GM21717 (cell line): ENCODE data around the gene EFCAB9.
"Not testable (repeated sequence)": the region's sequence is repeated elsewhere in the genome, so short reads cannot be mapped to it uniquely, and the experiment has no call there.

ENCODE experiments used
- ATAC-seq: cut with Tn5 transposase; IDR thresholded peaks from one replicate; pipeline ENCODE4 v1.9.1; 2021; ENCODE audit warnings: mild to moderate bottlenecking, moderate library complexity; ENCODE audit not compliant: unreplicated experiment

The EFCAB9 gene

GRCh38 chr5:172187118-172188032 lies 6.6 kb upstream of the EFCAB9 start:
- ATAC-seq: peak; percentile 30

- ATAC-seq: peak; percentile 73
These were observed 5.7 kb upstream of the EFCAB9 start, which contains the start of gene STK10 for GRCh38 chr5:172188033-172188892. STK10 (minus strand) TSS chr5:172188224; CDS start chr5:172188042, 182 bp downstream.

DNA sequence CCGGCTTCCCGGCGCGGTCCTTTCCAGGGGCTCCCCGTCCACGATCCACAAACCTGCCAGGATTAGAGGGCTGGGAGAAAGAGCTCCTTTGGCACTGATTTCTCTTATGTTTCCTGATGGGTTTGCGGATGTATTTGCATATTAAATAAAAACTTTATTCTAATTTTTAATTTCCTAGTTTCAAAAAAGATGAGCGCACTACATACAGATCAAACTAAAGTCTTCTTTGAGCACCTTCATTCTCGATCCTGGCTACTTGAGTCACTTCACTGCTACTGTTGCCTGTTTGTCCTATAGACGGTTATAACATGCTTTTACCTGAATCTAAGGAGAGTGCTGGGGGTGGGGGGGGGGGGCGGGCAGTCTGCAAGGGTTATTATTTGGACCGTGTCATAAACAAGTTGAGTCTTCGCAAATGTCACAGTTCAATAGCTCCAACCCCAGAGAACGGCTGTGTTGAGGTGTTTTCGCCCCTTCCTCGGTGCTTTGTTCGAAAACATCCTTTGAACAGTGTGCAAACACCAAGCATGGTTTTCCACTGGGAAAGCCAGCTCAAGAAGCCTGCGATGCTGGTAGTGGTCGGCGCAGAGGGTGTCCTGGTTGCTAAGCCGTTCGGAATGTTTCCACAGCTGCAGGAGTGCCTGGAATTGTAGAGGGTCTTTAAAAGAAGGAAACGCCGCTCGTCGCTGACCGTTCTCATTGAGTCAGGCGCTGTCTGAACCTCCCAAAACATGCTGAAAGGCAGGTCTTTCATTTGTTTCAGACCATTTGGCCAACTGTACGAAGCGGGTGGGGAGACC lies 4.9 kb upstream of the EFCAB9 start:
- ATAC-seq: no peak

DNA sequence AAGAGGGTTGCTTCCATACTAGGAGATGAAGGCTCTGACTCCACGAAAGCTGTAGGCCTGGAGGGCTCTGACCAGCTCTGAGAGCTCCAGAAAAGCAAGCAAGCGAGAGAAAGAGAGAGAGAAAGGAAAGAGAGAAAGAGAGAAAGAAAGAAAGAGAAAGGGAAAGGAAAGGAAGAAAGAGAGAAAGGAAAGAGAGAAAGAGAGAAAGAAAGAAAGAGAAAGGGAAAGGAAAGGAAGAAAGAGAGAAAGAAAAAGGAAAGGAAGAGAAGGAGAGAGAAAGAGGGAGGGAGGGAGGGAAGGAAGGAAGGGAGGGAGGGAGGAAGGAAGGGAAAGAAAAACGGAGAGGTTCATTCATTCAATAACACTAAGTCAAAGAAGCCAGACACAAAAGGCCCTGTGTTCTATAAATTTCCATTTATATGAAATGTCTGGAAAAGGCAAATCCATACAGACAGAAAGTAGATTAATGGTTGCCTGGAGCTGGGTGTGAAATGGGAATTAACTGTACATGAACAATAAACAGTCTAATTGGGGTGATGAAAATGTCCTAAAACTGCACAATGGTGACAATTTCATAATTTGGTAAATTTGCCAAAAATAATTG lies 4.2 kb upstream of the EFCAB9 start:
- ATAC-seq: no peak

DNA sequence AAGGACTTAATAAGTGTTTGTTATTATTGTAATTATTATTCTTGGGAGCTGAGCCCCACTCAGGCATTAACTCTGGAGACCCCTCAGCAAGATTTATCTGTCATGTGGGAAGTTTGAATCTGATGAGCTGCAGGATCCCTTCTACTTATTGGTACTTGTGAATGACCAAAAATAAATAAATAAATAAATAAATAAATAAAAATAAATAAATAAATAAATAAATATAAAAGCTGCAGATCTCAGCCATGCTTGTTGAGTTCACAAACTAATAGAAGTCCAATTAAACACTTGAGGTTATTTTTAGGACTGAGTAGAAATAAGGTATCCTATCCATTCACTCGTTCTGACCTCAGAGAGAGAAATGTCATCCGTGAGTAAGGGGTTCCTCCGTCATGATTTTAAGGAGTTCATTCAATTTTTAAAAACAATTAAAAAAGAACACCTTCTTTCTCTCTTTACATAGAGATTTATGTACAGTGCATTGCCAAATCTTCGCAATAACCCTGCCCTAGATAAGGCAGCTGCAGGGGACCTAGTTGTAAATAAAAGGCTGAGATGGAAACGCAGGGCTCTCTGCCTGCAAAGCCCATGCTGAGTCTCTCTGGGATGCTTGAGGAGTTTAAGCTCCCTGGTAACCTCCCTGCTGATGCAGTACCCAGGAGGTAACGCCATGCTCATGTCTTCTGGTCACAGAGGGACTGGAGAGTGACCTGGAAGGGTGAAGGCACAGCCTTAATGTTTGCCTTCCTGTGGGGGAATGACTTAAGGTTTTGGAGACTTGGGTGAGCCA lies 1.2 kb downstream of the EFCAB9 start:
- no peak for ATAC-seq

DNA sequence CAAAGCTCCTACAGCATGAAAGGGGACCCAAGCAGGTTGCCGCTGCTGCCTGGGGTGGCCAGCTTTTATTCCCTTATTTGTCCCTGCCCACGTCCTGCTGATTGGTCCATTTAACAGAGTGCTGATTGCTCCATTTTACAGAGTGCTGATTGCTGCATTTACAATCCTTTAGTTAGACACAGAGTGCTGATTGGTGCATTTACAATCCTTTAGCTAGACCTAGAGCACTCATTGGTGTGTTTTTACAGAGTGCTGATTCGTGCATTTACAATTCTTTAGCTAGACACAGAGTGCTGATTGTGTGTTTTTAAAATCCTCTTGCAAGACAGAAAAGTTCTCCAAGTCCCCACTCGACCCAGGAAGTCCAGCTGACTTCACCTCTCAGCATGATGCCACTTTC lies 3.8 kb downstream of the EFCAB9 start:
- ATAC-seq: not testable (repeated sequence)

- no peak for ATAC-seq
These were observed 5.5 kb downstream of the EFCAB9 start for GRCh38 chr5:172199446-172199845.

DNA sequence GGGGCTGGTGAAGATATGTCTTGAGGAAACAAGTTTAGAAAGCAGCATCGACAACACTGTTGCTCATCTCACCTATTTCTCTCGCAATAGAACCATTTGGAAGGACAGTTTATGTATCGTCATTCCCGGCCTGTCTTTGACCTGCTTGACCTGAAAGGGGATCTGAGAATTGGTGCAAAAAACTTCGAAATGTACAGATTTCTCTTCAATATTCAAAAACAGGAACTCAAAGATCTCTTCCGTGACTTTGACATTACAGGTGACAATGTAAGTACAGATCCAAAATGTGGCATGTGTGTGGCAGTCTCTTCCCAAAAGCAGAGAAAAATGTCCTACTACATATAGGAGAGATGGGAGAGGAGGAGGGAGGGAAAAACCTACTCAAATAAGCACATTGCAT lies 6.5 kb downstream of the EFCAB9 start:
- ATAC-seq: no peak

GRCh38 chr5:172205984-172206383 lies 12.0 kb downstream of the EFCAB9 start:
- ATAC-seq: not testable (repeated sequence)

DNA sequence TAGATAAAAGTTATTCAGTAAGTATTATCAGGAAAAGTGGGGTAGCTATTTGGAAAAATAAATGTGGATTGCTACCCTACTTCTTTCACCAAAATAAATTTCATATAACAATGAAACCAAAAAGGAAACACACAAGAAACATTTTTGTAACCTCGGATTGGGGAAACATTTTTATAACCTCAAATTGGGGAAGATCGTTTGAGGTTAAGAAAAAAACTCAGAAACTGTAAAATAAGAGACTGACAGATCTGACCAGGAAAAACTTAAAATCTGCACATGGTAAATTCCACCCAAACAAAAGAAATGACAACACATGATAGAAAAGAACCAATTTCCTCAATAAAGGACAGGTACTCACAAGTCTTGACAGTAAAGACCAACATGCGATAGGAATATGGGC lies 13.5 kb downstream of the EFCAB9 start:
- ATAC-seq: no peak

GRCh38 chr5:172209714-172210113 lies 15.7 kb downstream of the EFCAB9 start:
- ATAC-seq: no peak

- ATAC-seq: no peak
These were observed 17.7 kb downstream of the EFCAB9 start for GRCh38 chr5:172211676-172212075.

DNA sequence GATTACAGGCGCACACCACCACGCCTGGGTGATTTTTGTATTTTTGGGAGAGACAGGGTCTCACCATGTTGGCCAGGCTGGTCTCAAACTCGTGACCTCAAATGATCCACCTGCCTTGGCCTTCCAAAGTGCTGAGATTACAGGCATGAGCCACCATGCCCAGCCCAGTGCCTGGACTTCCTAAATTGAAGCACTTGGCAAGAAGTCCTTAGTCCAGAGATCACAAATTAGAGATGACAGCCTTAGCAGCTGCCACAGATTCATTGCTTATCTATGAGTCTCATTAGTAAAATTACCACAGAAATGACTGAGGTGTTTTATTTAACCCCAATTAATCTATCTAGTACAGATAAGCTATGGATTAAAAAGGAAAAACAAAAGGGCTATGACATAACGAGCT lies 19.2 kb downstream of the EFCAB9 start:
- ATAC-seq: no peak

- ATAC-seq: no peak
These were observed 22.4 kb downstream of the EFCAB9 start for GRCh38 chr5:172216345-172216744.

- ATAC-seq: no peak
These were observed 25.3 kb downstream of the EFCAB9 start for GRCh38 chr5:172219296-172219695.

DNA sequence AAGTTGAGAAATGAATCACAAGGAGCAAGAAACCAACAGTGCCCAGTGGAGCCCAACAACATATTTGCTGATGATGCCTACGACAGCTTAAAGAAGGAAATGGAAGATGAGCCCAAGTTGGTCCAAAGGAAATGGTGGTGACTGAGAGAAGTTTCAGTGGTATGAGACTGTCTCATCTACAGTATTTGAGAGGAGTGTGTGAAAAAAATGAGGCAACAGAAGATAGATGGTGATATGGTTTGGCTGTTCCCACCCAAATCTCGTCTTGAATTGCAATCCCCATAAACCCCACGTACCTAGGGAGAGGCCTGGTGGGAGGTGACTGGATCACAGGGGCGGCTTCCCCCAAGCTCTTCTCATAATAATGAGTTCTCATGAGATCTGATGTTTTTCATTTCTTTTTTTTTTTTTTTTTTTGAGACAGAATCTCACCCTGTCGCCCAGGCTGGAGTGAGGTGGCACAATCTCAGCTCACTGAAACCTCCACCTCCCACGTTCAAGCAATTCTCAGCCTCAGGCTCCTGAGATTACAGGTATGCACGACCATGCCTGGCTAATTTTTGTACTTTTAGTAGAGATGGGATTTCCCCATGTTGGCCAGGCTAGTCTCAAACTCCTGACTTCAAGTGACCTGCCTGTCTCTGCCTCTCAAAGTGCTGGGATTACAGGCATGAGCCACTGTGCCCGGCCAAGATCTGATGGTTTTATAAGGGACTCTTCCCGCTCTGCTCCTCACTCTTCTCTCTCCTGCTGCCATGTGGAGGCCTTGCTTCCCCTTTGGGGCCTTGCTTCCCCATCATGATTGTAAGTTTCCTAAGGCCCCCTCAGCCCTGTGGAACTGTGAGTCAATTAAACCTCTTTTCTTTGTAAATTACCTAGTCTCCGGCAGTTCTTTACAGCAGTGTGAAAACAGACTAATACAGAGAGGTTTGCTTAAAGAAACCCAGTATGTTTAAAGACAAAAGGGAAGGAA lies 30.2 kb downstream of the EFCAB9 start:
- ATAC-seq: peak; percentile 83

GRCh38 chr5:172224996-172225395 lies 31.0 kb downstream of the EFCAB9 start:
- no peak for ATAC-seq

GRCh38 chr5:172229904-172230303 lies 35.9 kb downstream of the EFCAB9 start:
- no peak for ATAC-seq
